Effector CD4-positive, alpha-beta T cell (primary cell): ENCODE results near the gene RAB11A.

Experiments used
- DNase-seq: peaks from one replicate; pipeline ENCODE4 v3.0.0-alpha.2; 2020

The RAB11A gene

DNA sequence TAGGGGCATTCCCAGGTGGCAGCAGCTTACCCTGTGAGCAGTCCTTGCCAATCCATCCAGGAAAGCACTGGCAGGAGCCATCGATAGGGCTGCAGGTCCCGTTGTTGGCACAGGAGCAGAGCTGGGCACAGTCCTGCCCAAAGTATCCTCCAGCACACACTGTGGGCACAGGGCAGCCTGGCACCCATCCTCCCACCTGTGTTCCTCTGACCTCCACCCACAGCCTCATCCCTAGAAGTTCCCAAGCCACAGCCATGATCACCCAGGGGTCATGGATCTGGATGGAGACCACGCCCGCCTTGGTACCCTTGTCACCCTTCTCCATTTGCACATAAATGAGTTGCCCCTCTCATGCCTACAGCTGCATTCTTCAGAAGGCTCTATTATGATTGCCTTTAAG is 48.6 kb downstream of the RAB11A start:
- DNase-seq, result no peak

GRCh38 chr15:65918357-65918920 is 49.1 kb downstream of the RAB11A start:
- DNase-seq, result no peak

GRCh38 chr15:65918945-65919344 is 49.7 kb downstream of the RAB11A start:
- no peak for DNase-seq

DNA sequence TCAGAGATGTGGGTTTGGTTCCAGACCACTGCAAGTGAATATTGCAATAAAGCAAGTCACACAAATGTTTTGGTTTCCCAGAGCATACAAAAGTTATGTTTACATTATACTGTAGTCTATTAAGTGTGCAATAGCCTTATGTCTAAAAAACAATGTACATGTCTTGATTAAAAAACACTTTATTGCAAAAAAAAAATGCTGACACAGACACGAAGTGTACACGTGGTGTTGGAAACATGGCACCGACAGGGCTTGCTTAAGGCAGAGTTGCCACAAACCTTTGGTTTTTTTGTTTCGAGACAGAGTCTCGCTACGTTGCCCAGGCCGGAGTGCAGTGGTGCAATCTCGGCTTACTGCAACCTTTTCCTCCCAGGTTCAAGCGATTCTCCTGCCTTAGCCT is 50.1 kb downstream of the RAB11A start:
- no peak for DNase-seq

DNA sequence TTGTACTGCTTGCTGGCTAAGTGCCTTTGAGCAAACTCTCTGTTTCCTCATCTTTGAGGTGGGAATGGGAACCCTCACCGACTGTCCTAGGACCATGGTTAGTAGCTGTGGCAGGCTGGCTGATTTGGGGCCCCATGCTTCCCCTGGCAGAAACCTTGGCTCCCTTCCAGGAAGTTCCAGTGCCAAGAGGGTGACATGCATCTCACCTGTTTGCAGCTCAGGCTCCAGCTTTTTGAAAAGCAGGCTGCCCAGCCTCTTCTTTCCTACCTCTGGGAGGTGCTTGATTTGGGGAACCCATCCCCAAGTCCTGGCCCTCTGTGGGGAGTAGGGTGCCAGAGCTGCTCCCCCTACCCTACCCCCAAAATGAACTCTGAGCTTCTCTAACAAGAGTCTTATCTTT is 50.8 kb downstream of the RAB11A start:
- DNase-seq, result no peak

DNA sequence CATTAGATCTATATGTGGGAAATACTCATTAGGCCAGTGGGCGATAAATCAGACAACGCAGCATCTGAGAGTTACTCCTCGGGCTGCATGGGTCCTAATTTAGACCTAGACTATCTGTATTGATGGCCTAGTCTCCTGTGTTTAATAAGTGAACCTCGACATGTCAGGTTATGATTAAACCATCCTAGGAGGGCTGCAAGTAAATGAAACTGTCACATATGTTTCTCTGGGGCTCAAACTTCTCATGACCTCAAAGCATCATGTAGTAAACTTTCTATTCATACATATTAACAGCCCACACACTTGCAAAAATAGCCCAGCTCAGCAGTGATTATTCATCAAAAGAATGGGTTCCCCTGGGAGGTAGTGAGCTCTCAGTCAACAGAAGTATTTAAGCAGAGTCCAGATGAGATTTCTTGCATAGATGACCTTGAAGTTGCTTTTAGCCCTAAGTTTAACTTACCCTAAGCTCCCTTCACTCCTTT is 51.6 kb downstream of the RAB11A start:
- no peak for DNase-seq

GRCh38 chr15:65921780-65922179 is 52.5 kb downstream of the RAB11A start:
- DNase-seq, result no peak

DNA sequence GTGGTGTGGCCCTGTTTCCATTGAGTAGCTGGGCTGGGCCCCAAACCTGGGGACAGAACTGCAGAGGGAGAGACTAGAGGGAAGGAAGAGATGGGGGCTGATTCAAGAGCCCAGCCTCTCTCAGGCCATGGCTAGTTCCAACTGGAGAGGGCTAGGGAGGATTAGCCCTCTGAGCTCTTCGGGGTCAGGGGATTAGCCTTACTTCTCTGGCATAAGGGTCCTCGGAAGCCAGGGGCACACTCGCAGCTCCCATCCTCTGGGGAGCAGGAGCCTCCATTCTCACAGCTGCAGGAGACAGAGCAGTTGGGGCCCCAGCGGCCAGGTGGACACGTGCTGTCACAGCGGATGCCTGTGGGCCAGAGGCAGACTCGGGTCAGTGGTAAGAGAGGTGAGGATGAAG is 53.3 kb downstream of the RAB11A start:
- no peak for DNase-seq

DNA sequence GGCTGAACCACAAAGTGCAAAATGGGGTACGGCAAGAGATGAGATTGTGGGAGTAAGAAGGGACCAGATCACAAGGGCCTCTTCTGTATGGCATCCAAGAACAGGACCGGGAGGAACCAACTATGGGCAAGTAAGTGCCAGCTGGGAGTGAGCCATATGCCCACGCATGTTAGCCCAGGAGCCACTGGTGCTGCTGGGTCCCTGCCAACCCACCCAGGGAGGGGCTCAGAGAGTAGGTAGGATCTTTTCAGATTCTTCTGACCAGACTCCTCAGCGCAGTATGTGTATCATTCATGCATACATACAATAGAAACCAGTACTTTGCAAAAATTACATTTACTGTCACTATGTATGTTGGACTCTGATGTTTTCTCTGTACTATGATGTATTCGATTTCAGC is 54.0 kb downstream of the RAB11A start:
- DNase-seq, result no peak

GRCh38 chr15:65924004-65924403 is 54.7 kb downstream of the RAB11A start:
- DNase-seq, result no peak

DNA sequence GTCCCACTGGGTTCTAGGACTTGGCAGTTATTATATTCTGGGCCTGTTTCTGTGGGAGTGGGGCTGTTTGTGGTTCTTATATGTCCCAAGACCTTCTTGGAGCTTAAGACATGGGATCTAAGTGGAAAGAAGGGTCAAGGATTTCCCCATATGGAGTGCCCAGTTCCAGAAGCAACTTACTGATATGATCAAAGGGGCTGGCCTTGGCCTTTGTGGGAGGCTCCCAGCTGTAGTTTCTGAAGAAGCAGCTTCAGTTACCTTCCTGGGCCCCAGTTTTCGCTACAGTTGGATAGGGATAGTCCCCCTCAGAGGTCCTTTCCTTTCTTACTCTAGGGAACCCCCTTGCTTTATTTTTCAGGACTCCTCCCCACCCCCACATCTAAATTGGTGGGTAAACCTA is 56.0 kb downstream of the RAB11A start:
- no peak for DNase-seq

- no peak for DNase-seq
These were observed 57.2 kb downstream of the RAB11A start for GRCh38 chr15:65926459-65926858.

DNA sequence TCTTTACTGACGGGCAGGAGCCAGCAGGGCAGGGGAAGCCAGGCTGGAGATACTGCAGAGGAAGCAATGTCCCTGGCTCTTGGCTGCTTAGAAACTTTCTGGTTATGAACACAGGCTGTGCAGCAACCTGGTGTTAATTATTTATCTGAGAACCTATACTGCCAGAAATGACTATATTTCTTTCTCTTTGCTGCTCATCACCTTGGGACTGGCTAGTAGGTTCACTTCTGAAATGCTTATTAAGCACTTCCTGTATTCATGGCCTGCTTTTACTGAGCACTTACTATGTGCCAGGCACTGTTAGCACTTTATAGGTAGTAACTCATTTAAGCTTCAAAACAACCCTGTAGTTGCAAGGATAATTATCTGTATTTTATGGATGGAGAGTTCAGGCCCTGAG is 57.6 kb downstream of the RAB11A start:
- DNase-seq, result no peak

GRCh38 chr15:65927545-65927944 is 58.3 kb downstream of the RAB11A start:
- DNase-seq, result no peak

GRCh38 chr15:65929573-65929972 is 60.3 kb downstream of the RAB11A start:
- DNase-seq, result no peak

- no peak for DNase-seq
These were observed 60.8 kb downstream of the RAB11A start for GRCh38 chr15:65930134-65930533.

GRCh38 chr15:65931221-65931620 is 61.9 kb downstream of the RAB11A start:
- DNase-seq, result no peak

GRCh38 chr15:65935391-65935790 is 66.1 kb downstream of the RAB11A start:
- no peak for DNase-seq

DNA sequence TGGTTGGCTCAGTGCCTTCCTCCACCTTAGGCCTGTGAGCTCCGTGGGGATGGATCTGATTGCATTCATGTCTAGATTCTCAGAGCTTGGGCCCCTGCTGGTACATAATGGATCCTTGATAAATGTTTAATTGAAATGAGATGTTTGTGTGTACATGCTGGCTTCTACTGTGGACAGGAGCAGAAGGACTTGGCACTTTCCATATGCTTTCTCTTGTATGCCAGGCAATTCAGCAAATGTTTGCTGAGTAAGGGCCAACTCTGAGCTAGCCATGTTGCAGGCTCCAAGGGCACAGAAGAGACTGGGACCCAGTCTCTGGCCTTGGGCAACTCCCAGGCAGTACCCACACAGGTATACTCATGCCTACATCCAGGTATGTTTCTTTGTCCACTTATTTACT is 67.0 kb downstream of the RAB11A start:
- DNase-seq, result no peak

DNA sequence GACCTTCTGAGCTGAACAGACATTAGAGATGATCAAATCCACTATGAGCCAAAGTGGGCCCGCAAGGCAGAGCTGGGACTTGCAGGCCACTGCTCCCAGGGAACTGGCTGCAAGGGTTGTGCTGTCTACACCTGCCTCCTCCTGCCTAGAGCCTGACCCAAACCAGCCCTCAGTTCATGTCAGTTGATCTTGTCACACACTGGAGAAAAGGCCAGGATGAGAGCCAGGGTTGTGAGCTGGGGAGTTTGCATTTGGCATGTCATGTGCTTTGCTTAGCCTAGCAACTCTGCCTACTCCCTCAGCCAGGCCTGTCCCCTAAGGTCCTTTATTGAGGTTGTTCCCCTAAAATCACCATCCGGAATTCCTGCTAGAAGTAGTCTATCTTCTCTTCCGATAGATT is 67.8 kb downstream of the RAB11A start:
- DNase-seq, result no peak

- no peak for DNase-seq
These were observed 68.2 kb downstream of the RAB11A start for GRCh38 chr15:65937476-65937875.

- no peak for DNase-seq
These were observed 69.3 kb downstream of the RAB11A start for GRCh38 chr15:65938604-65939003.

DNA sequence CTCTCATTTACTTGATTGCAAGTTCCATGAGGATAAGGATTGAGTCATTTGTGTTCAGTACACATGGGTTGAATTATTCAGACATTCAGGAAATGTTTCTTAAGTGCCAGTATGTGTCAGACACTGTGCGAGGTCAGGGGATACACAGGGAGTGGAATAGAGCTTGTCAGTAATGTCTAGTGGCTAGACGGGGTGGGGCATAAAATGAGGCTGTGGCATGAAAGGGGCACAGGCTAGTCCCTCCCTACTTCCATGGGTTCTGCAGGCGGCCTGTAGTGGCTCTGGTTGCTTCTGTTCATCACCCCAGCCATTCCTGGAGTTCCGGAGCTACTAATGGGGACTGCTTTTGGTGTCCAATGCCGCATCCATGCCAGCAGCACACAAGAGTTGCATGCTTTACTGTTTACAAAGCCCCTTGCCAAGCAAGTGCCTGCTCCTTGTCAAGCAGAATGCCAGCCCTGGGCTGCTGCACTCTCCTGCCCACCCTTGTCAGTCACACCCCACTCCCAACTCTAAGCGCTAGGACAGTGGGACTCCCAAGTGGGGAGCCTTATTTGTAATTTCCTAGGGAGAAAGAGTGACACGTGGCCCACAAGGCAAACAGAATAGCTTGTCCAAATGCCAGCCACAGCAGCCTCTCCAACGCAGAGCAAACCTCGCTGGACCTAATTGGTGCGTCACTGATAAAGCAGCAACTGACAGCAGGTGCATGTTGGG is 70.8 kb downstream of the RAB11A start:
- no peak for DNase-seq

DNA sequence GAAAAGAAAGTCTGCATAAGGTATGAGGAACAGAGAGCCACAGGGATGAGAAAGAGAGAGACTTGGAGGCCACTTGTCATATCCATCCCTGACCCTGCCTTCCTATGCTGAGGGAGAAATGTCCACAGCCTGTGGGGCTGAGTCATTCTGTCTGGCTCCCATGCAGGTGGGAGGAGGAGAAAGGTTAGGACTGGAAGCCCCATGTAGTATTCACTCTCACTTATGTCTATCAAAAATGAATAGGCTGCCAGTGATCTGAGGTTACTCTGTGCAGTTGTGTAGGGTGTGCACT is 71.3 kb downstream of the RAB11A start:
- no peak for DNase-seq
